LNCaP clone FGC (cell line): ENCODE measurements around the gene NBPF9.
"Not testable (repeated sequence)": the region's sequence is repeated elsewhere in the genome, so short reads cannot be mapped to it uniquely, and the experiment has no call there.

Experiments used
- DNase-seq: peaks from one replicate; pipeline ENCODE4 v3.0.0-alpha.2; 2011; ENCODE audit warnings: low read depth
- H3K4me3 ChIP-seq: 2 replicates; pipeline ENCODE4 v1.5.1; 2011; ENCODE audit warnings: mild to moderate bottlenecking, low read depth, low read length, control low read depth

NBPF9 gene, protein sequence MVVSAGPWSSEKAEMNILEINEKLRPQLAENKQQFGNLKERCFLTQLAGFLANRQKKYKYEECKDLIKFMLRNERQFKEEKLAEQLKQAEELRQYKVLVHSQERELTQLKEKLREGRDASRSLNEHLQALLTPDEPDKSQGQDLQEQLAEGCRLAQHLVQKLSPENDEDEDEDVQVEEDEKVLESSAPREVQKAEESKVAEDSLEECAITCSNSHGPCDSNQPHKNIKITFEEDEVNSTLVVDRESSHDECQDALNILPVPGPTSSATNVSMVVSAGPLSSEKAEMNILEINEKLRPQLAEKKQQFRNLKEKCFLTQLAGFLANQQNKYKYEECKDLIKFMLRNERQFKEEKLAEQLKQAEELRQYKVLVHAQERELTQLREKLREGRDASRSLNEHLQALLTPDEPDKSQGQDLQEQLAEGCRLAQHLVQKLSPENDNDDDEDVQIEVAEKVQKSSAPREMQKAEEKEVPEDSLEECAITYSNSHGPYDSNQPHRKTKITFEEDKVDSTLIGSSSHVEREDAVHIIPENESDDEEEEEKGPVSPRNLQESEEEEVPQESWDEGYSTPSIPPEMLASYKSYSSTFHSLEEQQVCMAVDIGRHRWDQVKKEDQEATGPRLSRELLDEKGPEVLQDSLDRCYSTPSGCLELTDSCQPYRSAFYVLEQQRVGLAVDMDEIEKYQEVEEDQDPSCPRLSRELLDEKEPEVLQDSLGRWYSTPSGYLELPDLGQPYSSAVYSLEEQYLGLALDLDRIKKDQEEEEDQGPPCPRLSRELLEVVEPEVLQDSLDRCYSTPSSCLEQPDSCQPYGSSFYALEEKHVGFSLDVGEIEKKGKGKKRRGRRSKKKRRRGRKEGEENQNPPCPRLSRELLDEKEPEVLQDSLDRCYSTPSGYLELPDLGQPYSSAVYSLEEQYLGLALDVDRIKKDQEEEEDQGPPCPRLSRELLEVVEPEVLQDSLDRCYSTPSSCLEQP (N-terminal part only)

DNA sequence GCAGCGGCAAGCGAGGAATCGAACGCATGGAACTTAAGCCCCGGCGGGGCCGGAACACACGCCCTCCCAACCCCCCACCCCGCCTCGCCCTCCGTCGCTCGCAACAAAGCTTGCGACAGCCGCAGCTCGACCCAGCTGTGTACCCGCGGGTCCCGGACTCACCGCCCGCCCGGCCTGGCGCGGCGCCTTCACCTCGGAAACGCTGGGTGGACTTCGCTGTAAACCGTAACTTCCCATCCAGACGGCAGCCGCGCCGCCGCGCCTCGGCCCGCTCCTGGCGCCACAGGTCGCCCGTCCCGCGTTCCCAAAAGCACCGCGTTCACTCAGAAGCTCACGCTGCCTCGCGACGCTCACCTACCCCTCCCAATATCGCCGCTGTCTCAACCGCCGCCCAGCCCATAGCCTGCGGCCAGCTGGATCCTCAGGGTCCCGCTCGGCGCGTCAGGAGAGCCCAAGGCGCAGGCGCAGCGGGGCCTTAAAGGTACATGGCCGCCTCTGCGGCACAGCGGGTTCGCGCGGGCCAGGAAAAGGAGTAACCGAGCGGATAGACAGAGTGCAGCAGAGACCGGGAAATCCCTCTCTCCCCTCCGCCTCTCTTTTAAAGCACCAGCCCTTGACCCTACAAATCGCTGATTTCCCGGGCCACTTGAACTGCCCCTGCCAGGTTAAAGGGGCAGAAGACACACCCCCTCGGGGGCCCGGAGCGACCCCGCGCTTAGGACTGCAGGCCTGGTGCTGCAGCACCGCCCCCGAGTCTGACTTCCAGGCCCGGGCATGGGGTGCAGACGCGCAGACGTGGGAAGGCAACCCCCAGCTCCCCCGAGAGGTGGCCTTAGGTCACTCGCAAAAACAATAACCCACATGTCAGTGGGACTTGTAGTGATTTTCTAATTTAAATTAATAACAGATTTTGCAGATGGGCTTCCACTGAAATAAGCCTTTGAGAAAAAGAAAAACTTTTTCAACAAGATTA is at the start of gene NBPF9:
TSS of gene NBPF9 (minus strand) at position 443 of the 973 bp plus-strand sequence. CDS start 21,412 bp downstream, outside the sequence.
- peak; percentile 8 for DNase-seq
- H3K4me3 ChIP-seq, result peak within 1 kb of the TSS; percentile 44

DNA sequence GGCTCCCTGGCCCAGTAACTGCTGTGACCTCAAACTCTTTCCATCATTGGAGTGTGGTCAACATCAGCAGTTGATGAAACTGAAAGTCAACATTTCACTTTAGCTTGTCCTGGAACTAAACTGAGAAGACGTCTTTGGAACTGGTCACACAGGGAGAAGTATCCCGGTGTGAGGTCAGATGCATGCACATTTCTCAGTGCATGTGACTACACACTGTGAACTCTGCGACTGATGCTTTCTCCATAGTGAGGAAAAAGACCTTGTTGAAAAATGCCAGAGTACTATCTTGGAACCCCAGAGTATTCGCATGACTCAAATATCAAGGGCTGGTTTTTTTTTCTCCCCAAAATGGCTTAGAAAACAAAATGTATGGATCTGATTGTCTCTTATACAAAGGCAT is 46.6 kb upstream of the NBPF9 start:
- DNase-seq, result not testable (repeated sequence)

DNA sequence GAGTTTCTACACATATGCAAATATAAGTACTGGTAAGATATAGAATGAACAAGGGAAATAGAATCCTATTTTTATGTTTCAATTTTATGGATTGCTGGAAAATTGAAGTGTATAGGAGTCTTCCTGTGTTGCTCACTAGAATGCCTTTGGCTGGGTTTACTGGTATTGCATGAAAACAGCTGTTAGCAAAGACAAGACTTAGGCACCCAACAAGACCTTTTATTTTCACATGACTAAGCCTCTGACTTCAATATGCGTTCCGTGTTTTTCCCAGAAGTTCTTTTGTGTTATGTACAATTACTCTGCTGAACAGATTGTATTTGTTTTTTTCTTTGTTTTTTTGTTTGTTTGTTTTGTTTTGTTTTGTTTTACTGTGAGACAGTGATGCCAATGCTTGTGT is 34.2 kb upstream of the NBPF9 start:
- not testable (repeated sequence) for DNase-seq, H3K4me3 ChIP-seq

More for the DNA sequence above, 46.6 kb upstream of the NBPF9 start:
- not testable (repeated sequence) for H3K4me3 ChIP-seq

DNA sequence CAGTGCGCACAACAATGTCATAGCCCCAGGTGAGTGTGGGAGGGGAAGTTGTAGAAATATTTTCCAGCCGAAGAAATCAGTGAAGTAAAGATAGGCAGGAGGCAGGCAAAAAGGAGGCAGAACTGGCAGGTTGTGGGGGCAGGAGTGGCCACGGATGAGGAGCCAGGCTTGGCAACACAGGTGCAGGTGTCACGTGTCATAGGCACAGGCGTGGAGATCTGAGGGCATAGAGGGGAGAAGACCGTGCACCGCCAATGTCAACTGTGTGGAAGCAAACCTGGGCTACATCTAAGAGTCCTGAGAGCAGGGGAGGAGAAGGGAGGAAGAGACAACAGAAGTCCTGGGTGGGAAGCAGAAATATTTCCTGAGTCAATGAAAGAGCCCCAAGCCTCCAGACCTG is 27.6 kb upstream of the NBPF9 start:
- not testable (repeated sequence) for DNase-seq, H3K4me3 ChIP-seq

DNA sequence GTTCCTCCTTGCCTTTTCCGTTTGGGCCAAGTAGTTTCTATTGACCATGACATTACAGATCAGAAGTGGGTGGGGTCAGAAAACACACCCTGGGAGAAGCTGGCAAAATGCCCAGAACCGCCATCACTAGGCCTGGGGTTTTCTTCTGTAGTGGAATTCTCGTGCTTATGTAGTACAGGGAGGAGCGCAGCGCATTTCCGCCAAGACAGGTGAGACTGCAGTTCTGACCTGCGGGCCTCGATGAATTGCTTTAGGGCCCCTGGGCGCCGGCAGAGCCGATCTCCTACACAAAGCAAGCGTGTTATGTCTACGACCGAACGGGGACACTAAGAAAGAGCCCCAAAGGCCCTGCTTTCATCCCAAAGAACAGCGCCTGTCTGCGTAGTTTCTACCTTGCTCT is 25.9 kb upstream of the NBPF9 start:
- DNase-seq, H3K4me3 ChIP-seq: not testable (repeated sequence)

DNA sequence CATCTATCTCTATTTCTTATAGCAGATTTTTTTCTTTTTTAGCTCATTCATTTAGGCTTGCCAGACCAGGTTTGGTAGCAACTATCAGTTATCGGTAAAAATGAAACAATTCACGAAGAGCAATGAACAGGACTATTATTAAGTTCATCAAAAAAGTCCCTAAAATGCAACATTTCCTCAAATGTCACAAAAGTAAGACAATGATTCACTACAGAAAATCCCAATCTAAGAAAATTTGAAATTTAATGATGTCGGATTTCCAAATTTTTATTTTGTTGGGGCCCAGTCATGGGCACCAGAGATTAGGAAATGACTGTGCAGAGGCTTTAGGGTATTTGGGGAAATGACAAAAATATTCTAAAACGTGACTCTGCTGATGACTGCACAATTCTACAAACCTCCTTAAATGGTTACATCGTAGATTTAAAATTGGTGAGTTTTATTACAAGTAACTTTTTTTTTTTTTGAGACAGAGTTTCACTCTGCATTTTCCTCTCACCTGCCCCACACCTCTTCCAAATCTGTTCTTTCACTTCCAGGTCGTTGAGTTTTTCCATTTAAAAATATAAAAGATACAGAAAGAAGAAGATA is 23.3 kb upstream of the NBPF9 start:
- not testable (repeated sequence) for H3K4me3 ChIP-seq, DNase-seq

DNA sequence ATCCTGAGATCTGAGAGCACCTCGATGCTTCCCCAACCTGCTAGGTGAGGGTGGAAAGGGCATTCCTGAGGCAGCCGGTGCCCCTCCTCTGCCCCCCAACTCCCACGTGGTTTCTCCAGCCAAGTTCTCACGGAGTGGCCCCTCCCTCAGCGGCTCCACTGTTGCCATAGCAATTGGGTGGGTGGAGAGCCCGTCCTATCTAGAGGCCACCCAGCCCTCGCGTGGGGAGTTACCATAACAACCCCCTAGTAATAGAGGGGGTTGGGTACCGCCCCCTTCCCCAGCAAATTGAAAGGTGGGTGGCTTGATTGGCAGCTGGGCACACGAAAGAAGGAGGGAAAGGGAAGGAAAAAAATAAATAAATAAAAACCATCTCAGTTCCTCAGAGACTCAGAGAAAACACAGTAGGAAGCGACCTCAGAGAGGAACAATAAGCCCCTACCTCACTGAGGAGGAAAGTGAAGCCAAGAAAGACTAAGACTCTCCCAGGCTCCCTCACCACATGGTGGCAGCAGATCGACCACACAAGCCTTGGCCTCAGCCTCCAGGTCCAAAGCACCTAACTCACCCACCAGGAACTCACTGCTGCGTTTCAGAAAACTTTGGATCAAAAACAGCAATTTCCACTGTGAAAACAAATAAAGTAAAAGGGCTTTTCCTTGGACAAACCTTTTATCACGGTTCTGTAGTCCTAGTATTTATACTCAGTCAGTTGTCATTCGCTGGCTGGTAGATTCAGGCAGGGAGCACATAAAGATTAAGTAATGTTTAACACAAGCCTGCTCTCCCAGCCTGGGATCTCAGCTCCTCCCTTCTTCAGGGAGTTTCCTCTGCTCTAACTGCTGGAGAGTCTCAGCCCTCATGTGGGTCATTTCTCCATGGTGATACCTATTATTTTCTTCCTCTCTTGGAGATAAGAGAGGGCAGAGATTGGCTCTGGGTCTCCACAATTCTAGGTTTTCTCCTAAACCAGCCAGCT is 20.9 kb upstream of the NBPF9 start:
- not testable (repeated sequence) for DNase-seq, H3K4me3 ChIP-seq

DNA sequence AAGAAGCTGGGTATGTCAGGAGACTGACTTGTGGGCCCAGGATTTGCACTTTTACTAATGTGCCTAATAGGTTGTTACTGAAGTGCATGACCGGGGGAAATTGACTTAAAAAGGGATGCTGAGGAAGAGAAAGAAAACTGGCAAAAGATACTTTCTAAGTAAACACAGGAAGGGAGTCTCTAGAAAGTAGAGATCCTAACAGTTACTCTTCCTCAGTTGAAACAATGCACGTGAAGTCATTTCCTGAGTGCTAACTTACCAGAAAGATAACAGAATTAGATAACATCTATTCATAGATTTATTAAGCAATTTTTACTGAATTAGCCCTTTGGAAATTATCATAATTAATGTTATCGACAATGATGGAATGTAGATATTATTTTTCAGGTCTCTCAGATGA is 9.5 kb upstream of the NBPF9 start:
- not testable (repeated sequence) for H3K4me3 ChIP-seq, DNase-seq

DNA sequence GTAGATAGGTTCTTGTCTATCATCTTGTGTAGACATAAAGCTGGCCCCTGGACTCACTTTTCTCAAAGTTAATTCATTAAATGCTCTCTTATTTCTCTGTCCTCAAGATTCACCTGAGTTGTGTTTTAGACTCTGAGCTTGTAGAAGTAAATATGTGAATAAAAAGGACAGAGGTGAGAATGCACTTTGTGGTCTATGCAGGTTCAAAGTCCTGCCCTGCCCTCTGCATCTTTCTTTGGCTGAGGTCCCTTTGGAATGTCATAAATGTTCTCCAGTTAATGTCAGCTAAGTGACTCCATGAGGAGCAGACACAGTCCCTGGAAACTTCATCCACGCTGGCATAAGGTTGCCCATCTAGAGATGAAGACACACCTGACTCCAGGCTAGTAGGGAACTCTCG is 7.0 kb upstream of the NBPF9 start:
- not testable (repeated sequence) for H3K4me3 ChIP-seq, DNase-seq

DNA sequence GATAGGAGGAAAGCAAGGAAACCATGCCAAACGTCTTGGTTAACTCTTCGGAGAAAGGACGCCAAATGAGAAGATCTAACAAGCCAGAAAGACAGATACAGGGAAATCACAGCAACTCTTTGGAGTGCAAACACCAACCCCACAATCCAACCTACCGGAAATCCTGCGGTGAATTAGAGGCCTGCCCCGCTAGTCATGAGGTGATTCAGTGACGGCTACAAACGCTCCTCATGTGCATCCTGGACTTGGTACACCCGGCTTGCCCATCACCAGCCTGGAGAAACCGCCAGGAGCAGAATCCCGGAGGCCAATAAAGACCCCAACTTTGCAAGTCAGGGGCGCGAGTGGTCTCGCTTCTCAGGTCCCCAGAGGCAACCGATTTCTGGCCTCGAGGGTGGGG is 777 bp downstream of the NBPF9 start:
- not testable (repeated sequence) for DNase-seq
- peak overlapping the region; percentile 43 for H3K4me3 ChIP-seq

DNA sequence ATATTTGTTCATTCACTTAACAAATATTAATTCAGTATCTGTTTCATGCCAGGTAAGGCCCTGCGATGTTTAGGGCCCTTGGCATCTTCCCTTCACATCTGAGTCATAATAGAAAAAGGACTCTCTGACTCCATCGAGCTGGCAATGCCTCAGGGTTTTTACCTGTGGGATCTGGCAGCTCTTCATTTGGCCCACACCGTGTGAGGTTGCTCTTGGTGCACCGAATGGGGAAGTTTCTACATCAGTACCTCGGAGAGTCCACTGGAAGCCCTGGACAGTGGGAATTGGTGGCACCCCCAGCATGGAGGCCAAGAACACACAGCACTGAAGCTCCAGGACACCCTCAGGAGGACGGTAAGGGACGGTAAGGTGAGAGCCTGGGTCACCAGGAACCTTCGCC is 5.1 kb downstream of the NBPF9 start:
- peak; percentile 77 for DNase-seq
- H3K4me3 ChIP-seq, result not testable (repeated sequence)

DNA sequence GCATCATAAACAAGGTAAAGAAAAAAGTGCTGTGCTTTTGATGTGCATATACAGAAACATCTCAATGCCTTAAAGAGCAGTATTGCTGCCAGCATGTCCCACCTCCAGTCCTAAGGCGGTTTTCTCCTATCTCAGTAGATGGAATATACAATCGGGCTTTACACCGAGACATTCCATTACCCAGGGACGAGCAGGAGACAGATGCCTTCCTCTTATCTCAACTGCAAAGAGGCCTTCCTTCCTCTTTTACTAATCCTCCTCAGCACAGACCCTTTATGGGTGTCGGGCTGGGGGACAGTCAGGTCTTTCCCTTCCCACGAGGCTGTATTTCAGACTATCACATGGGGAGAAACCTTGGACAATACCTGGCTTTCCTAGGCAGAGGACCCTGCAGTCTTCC is 10.2 kb downstream of the NBPF9 start:
- not testable (repeated sequence) for DNase-seq, H3K4me3 ChIP-seq

DNA sequence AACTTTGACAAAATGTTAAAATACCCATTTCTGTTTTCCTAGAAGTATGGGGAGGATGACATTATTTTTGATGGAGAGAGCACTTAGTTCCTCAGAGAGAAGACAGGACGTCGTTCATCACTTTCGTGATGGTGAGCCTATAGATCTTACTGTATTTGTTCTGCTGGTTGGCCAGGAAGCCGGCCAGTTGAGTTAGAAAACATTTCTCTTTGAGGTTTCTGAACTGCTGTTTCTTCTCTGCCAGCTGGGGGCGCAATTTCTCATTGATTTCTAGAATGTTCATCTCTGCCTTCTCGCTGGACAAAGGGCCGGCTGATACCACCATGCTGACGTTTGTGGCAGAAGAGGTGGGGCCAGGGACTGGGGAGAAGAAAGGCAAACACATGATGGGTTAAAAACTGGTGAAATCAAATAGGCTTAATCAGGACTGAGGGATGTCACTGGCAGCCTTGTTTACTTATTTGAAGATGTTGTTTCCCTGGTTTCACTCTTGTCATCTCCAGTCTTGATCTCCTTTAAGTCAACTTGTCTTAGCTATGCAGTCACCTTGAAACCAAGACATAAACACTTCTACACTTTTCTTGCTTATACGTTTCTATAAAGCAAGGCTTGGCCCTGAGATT is 27.7 kb downstream of the NBPF9 start:
- H3K4me3 ChIP-seq, DNase-seq: not testable (repeated sequence)

DNA sequence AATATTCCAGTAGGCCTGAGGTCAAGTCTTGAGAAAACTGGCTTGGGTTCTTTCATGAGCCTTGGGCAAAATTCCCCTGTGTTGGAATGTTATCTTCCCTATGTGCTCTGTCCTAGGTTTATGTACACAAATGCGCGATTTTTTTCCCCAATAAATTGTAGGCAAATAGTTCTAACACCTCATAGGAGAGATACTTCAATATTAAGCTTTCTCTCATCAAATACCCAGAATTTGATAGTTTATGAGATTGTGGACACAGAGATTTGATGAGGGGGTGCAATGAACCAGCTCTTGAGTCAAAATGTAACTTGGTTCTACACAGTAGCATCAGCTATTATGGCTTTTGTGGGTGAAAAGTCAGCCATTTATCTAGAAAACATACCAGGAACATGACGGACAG is 38.7 kb downstream of the NBPF9 start:
- H3K4me3 ChIP-seq, DNase-seq: not testable (repeated sequence)

DNA sequence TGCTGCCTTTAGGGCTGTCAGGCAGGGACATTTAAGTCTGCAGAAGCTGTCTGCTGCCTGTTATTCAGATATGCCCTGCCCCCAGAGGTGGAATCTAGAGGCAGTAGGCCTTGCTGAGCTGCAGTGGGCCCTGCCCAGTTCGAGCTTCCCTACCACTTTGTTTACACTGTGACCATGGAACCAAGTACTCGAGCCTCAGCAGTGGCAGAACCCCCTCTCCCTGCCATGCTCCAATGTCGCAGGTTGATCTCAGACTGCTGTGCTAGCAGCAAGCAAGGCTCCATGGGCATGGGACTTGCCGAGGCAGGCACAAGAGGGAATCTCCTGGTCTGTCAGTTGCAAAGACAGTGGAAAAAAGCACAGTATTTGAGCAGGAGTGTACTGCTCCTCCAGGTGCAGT is 60.3 kb downstream of the NBPF9 start:
- not testable (repeated sequence) for DNase-seq, H3K4me3 ChIP-seq

DNA sequence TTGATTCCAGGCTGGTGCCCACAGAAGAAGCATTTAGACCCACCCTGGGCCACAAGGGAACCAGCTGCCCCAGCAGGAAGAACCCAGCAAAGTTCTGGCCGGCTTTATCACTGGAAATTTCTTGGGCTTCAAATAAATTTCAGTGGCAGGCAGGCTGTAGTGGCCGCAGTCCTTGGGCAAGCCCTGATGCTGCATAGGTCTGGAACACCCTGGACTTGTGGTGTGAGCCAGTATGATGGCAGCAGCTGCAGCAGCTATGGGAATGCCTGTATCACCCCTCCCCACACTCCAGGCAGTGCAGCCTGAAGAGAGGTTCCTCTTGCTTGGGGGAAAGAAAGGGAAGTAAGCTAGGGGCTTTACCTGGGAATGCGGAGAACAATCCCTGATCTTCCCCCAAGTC is 69.4 kb downstream of the NBPF9 start:
- DNase-seq, H3K4me3 ChIP-seq: not testable (repeated sequence)

DNA sequence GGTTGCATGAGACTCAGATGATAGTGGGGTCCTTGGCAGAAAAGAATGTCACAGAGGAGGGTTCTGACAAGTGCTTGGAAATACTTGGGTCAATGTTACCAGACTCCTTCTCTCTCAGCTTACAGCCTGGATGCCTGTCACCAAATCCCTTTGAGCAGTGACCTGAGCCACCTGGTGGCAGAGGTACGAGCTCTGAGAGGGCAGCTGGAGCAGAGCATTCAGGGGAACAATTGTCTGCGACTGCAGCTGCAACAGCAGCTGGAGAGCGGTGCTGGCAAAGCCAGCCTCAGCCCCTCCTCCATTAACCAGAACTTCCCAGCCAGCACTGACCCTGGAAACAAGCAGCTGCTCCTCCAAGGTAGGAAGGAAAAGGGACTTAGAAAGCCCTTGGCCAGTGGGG is 79.0 kb downstream of the NBPF9 start:
- H3K4me3 ChIP-seq, DNase-seq: not testable (repeated sequence)
